K562 (cell line): ENCODE measurements around the gene SCUBE2. TPM values are rescaled to one million over a fixed set of nuclear protein-coding genes. Genes with fewer than 3 reads are reported as not detected.

ENCODE experiments used
- MCM5 ChIP-seq: fragments of 450-650 bp; IDR thresholded peaks from 2 replicates; pipeline ENCODE4 v1.6.1; 2016; ENCODE audit warnings: low read depth
- MGA ChIP-seq: fragments of 450-650 bp; IDR thresholded peaks from 2 replicates; pipeline ENCODE4 v1.6.1; 2016; ENCODE audit warnings: mild to moderate bottlenecking, moderate library complexity
- NFIC ChIP-seq: fragments of 450-650 bp; IDR thresholded peaks from 2 replicates; pipeline ENCODE4 v1.6.1; 2017; ENCODE audit warnings: mild to moderate bottlenecking, inconsistent platforms
- NR2C1 ChIP-seq, 2 experiments: fragments of 450-650 bp; IDR thresholded peaks; 2 replicates each; pipeline ENCODE4 v1.6.1; 2017; ENCODE audit warnings: mild to moderate bottlenecking in 2 of 2, antibody characterized with exemption in 1 of 2, inconsistent platforms in 1 of 2, missing compliant biosample characterization in 1 of 2, missing genetic modification characterization in 1 of 2
- NR2F6 ChIP-seq: fragments of 450-650 bp; formaldehyde crosslinking; IDR thresholded peaks from 2 replicates; pipeline ENCODE4 v1.4.0; 2020; ENCODE audit warnings: mild to moderate bottlenecking
- SMARCE1 ChIP-seq: fragments of 450-650 bp; IDR thresholded peaks from 2 replicates; pipeline ENCODE4 v1.7.1; 2016; ENCODE audit warnings: mild to moderate bottlenecking
- ZBTB40 ChIP-seq, 2 experiments: fragments of 450-650 bp in 1 of 2; sonication (generic) in 1 of 2; formaldehyde crosslinking in 1 of 2; IDR thresholded peaks; 2 replicates each; pipeline versions ENCODE4 v1.7.1 to v1.9.0; 2016 to 2022; ENCODE audit warnings: inconsistent platforms in 1 of 2, mild to moderate bottlenecking in 1 of 2, missing genetic modification reagents in 1 of 2
- ZNF224 ChIP-seq: sonication (generic); formaldehyde crosslinking; IDR thresholded peaks from 2 replicates; pipeline ENCODE4 v1.8.0; 2022; ENCODE audit warnings: mild to moderate bottlenecking, missing genetic modification reagents
- polyA plus RNA-seq, 8 experiments: library from polyadenylated mRNA; depleted of rRNA in 4 of 8; stranded (reverse) in 5 of 8; unstranded in 3 of 8; fragments of >200 nt; fragmentation: Nextera tagmentation in 2 of 8; fragmentation: Illumina TruSeq in 1 of 8; extraction: Ambion mirVana in 2 of 8; extraction: Trizol in 1 of 8; gene quantifications; 2 replicates each; pipeline versions ENCODE4 v1.2.1 to v1.2.3, GENCODE V29; 2011 to 2014; ENCODE audit warnings: inconsistent platforms in 1 of 8, missing spikeins in 1 of 8
- total RNA-seq, 7 experiments: library from RNA; depleted of rRNA in 6 of 7; stranded (reverse); fragments of >200 nt in 6 of 7; fragmentation: Illumina TruSeq in 2 of 7; extraction: Trizol in 2 of 7; gene quantifications; 2 replicates each; pipeline versions ENCODE4 v1.2.1 to v1.2.3, GENCODE V29; 2011 to 2021; ENCODE audit warnings: low replicate concordance in 1 of 7

SCUBE2 gene
- total and polyA plus RNA-seq, 9 of the 15 experiments (the other 6 are each of a cell fraction or from before 2014, with no cell fraction given): 0.06 to 0.40 (median 0.07) TPM; not detected in 6

GRCh38 chr11:9099617-9100016 lies 8.2 kb upstream of the SCUBE2 start (continued):
- peak; percentile 43 for TF ChIP-seq MGA
- no peak for TF ChIP-seq NR2F6 (CRISPR knock-in tag)
- no peak for TF ChIP-seq ZBTB40 (IDR thresholded peaks at IDR 0.05)
- TF ChIP-seq ZBTB40 (CRISPR knock-in tag; IDR thresholded peaks at IDR 0.05): no peak
- peak; percentile 44 for TF ChIP-seq NFIC
- no peak for TF ChIP-seq NR2C1 (IDR thresholded peaks at IDR 0.05)
- TF ChIP-seq NR2C1 (tag; IDR thresholded peaks at IDR 0.05): no peak
- peak; percentile 67; the same call in 1 of the 2 replicates for TF ChIP-seq SMARCE1
- no peak for TF ChIP-seq ZNF224 (CRISPR knock-in tag)
- no peak for TF ChIP-seq MCM5
